Gastrocnemius medialis (tissue), 4 donors: ENCODE data around the gene NUDT14. TPM values are rescaled to one million over a fixed set of nuclear protein-coding genes. Genes with fewer than 3 reads are reported as not detected.

ENCODE experiments used
- ATAC-seq, 2 donors: fragments of 150-250 bp; one replicate each; pipeline ENCODE4 v1.9.1; 2016
- DNase-seq, 2 donors: peaks; one replicate each; pipeline ENCODE4 v3.0.0-alpha.2; 2019
- H3K27ac ChIP-seq, 4 donors: fragments of 200-600 bp; sonication (generic); 1 replicate in 1 of 4; 2 replicates in 3 of 4; pipeline ENCODE4 v1.5.1; 2016 to 2018; ENCODE audit warnings: mild to moderate bottlenecking in 2 of 4, moderate library complexity in 1 of 4
- H3K27me3 ChIP-seq, 3 donors: fragments of 200-600 bp; sonication (generic) in 2 of 3; 1 replicate in 1 of 3; 2 replicates in 2 of 3; pipeline versions ENCODE4 v1.5.1 to v1.6.0; 2016 to 2019; ENCODE audit warnings: mild to moderate bottlenecking in 1 of 3, moderate library complexity in 1 of 3
- H3K36me3 ChIP-seq, 2 donors: fragments of 200-600 bp; sonication (generic) in 1 of 2; one replicate each; pipeline ENCODE4 v1.5.1; 2017 to 2018
- H3K4me1 ChIP-seq, 2 donors: fragments of 200-600 bp; sonication (generic) in 1 of 2; one replicate each; pipeline ENCODE4 v1.5.1; 2016 to 2017; ENCODE audit warnings: mild to moderate bottlenecking in 2 of 2
- H3K4me3 ChIP-seq, 4 donors: fragments of 200-600 bp; sonication (generic) in 3 of 4; 1 replicate in 1 of 4; 2 replicates in 3 of 4; pipeline ENCODE4 v1.5.1; 2016 to 2019; ENCODE audit warnings: mild to moderate bottlenecking in 2 of 4
- H3K9me3 ChIP-seq, 3 donors: fragments of 200-600 bp; sonication (generic) in 2 of 3; 1 replicate in 1 of 3; 2 replicates in 2 of 3; pipeline ENCODE4 v1.5.1; 2016 to 2019
- POLR2A ChIP-seq, 2 donors: fragments of 450-650 bp; IDR thresholded peaks; one replicate each; pipeline ENCODE4 v1.6.1; 2017; ENCODE audit warnings: antibody characterized with exemption in 2 of 2, mild to moderate bottlenecking in 2 of 2, moderate library complexity in 2 of 2
- in situ Hi-C, 4 donors: fragments of 200-750 bp; cut with MboI; loops; one replicate each; pipeline versions ENCODE4 v1.15.0 to v1.8.0; 2017; ENCODE audit warnings: low sequenced_read_pairs in 4 of 4
- intact Hi-C: fragments of 100-400 bp; cut with DNase I; formaldehyde crosslinking; loops from one replicate; pipeline ENCODE4 v1.15.1; 2023; ENCODE audit warnings: low total_unique reads
- total RNA-seq, 4 donors: library from RNA; depleted of rRNA; stranded (reverse); fragments of >200 nt; gene quantifications; one replicate each; pipeline versions ENCODE4 v1.1.0 to v1.2.3, GENCODE V29; 2016
- TF ChIP-seq, protein P1 (sequence below), 5 experiments: fragments of 450-650 bp in 3 of 5; fragments of 200-600 bp in 2 of 5; sonication (generic) in 2 of 5; IDR thresholded peaks in 4 of 5; conservative IDR thresholded peaks in 1 of 5; 1 replicate in 4 of 5; 2 replicates in 1 of 5; pipeline ENCODE4 v1.5.1; 2016 to 2019; ENCODE audit warnings: antibody characterized with exemption in 5 of 5, mild to moderate bottlenecking in 3 of 5, moderate library complexity in 3 of 5

The NUDT14 gene
- total RNA-seq, 4 donors from 2014 or later = 11.0 to 25.5 (median 16.4) TPM

DNA sequence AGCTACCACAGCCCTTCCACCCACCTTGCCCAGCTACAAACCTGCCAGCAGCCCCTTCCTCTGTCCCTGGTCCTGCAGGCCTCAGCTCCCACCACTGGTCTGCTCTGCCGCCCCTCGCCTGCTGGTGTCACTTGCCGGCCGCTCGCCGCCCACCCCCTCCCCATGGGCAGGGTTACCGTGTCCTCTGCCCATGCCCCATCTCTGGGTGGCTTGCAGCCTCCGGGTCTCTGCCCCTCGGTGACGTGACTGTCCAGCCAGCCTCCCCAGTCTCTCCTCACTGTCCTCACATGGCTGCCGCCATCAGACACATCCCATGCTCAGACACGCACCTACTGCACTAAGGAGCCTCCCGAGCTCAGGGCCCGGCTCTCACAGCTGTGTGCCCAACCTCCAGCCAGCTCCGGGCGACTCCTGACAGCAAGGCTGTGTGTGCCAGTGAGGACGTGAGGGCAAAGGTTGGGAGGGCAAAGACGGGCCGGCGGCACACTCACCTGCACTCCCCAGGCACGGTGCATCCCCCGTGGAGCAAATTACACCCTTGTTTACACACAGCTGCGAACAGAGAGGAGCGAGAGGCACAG, 26.0 kb downstream of the NUDT14 start:
- no peaks in the 10 kb centered on the region for H3K9me3 ChIP-seq

DNA sequence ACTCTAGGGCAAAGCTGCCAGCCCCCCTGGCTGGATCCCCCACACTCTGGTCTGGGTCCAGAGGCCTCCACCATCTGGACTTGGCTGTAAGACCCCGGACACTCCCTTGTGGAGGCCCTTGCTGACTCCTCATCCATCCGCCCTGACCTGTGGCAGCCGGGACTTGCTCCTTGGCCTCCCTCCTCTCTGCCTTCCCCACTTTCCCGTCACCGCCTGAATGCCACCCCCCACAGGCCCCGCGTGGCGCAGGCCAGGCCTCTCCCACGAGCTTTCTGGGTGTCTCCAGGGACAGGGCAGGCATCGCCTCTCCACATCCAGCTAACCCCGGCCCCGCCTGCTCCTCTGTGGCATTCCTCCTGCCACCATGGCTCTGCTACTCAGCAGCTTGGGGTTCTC, 26.6 kb downstream of the NUDT14 start:
- H3K9me3 ChIP-seq = no peaks in the 10 kb centered on the region
- ATAC-seq (no peak), DNase-seq (no peak)
- intact Hi-C loops (loop anchor here (5.0 kb wide), 1 partner anchor 62 kb away; no protein-coding TSS in a partner anchor), in situ Hi-C loops (no loop called here)
- H3K27me3 ChIP-seq = no peaks in the 10 kb centered on the region
- H3K4me3 ChIP-seq = no peak overlapping the region
- peaks cover 22 to 40% of the 10 kb centered on the region in 2 donors for H3K4me1 ChIP-seq
- no peak for TF ChIP-seq POLR2A (IDR thresholded peaks at IDR 0.05)
- TF ChIP-seq, protein P1, sequence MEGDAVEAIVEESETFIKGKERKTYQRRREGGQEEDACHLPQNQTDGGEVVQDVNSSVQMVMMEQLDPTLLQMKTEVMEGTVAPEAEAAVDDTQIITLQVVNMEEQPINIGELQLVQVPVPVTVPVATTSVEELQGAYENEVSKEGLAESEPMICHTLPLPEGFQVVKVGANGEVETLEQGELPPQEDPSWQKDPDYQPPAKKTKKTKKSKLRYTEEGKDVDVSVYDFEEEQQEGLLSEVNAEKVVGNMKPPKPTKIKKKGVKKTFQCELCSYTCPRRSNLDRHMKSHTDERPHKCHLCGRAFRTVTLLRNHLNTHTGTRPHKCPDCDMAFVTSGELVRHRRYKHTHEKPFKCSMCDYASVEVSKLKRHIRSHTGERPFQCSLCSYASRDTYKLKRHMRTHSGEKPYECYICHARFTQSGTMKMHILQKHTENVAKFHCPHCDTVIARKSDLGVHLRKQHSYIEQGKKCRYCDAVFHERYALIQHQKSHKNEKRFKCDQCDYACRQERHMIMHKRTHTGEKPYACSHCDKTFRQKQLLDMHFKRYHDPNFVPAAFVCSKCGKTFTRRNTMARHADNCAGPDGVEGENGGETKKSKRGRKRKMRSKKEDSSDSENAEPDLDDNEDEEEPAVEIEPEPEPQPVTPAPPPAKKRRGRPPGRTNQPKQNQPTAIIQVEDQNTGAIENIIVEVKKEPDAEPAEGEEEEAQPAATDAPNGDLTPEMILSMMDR (IDR thresholded peaks at IDR 0.05 in 4 of 5, conservative IDR thresholded peaks at IDR 0.05 in 1 of 5) = no peak
- peak overlapping the region; percentile 91 to 98 (median 94) for H3K27ac ChIP-seq
- H3K36me3 ChIP-seq = peaks cover 0 to 5% of the 10 kb centered on the region in 2 donors

More for the DNA sequence above, 26.0 kb downstream of the NUDT14 start:
- in situ Hi-C loops (no loop called here), intact Hi-C loops (no loop called here)
- DNase-seq = no peak
- Histone ChIP-seq H3K4me1 (peaks cover 22 to 40% of the 10 kb centered on the region in 2 donors), H3K4me3 (no peak overlapping the region), H3K36me3 (peaks cover 0 to 5% of the 10 kb centered on the region in 2 donors), H3K27me3 (no peaks in the 10 kb centered on the region), H3K27ac (peak overlapping the region in 3 of 4 donors; percentile 11 to 94 (median 93))
- no peak for ATAC-seq
- TF ChIP-seq, protein P1 (IDR thresholded peaks at IDR 0.05 in 4 of 5, conservative IDR thresholded peaks at IDR 0.05 in 1 of 5) = no peak
- no peak for TF ChIP-seq POLR2A (IDR thresholded peaks at IDR 0.05)

DNA sequence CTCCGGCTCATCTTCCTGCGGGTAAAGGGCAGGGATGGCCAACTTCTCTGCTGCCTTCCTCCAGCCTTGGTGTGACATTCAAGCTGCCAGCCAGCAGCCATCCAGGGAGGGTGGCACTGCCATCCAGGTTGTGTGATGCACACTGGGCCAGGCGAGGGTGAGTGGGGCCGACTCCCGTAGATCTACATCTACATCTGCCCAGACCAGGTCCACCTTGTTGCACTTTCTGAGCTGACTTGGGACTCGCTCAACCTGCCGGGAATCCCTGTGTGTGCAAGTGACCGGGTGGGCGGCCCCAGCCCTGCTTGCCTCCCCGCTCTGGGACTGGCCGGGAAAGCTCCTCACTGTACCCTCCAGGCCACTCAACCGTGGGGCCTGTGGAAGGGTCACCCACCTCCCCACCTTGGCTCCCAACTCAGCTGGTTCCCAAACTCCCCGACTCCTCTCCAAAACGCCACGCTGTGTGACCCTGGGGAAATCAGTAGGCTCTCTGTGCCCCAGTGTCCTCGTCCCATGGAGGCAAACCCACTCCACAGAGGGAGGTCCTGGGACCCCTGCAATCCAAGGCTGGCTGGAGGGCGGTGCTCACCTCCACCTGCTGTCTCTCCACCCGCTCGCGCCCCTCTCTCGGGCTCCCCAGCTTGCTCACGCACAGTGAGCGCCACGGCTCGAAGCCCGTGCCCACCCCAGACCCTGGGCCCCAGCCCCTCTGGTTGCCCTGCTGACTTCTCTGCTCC, 27.2 kb downstream of the NUDT14 start:
- in situ Hi-C loops = no loop called here
- no peak for DNase-seq
- intact Hi-C loops = loop anchor here (2.0 to 5.0 kb wide), 2 partner anchors 13 to 62 kb away; no protein-coding TSS in a partner anchor
- peak overlapping the region; percentile 91 to 98 (median 94) for H3K27ac ChIP-seq
- H3K4me3 ChIP-seq = no peak overlapping the region
- H3K4me1 ChIP-seq = peaks cover 22 to 36% of the 10 kb centered on the region in 2 donors
- no peak for TF ChIP-seq POLR2A (IDR thresholded peaks at IDR 0.05)
- TF ChIP-seq, protein P1 (IDR thresholded peaks at IDR 0.05 in 4 of 5, conservative IDR thresholded peaks at IDR 0.05 in 1 of 5) = no peak
- peak; percentile 3 to 9 for ATAC-seq
- no peaks in the 10 kb centered on the region for H3K9me3 ChIP-seq
- peaks cover 0 to 6% of the 10 kb centered on the region in 2 donors for H3K36me3 ChIP-seq
- H3K27me3 ChIP-seq = no peaks in the 10 kb centered on the region

DNA sequence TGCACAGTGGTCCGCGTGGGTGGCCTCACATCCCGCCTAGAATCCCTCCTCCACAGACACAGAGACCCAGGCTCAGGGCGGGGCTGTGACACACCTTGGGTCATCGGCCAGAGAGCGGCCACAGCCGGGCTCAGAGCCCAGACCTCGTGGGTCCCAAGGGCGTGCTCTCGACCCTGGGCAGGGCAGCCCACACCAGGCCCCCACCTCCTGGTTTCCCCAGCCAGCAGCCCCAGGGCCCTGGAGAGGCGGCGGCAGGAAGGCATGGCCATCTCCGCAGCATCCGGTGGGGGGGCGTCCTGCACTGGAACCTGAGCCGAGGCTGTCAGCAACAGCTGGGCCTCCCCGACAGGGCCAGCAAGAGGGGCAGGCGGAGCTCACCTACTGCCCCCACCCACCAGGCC, 27.8 kb downstream of the NUDT14 start:
- intact Hi-C loops = loop anchor here (2.0 to 5.0 kb wide), 2 partner anchors 13 to 61 kb away; no protein-coding TSS in a partner anchor
- DNase-seq (peak in 1 of 2 donors; percentile 66), ATAC-seq (peak; percentile 40 to 43)
- Histone ChIP-seq H3K27me3 (no peaks in the 10 kb centered on the region), H3K36me3 (peaks cover 0 to 12% of the 10 kb centered on the region in 2 donors), H3K4me3 (no peak overlapping the region), H3K9me3 (no peaks in the 10 kb centered on the region), H3K4me1 (peaks cover 22 to 33% of the 10 kb centered on the region in 2 donors), H3K27ac (peak overlapping the region; percentile 91 to 98 (median 94))
- in situ Hi-C loops = no loop called here
- TF ChIP-seq, protein P1 (IDR thresholded peaks at IDR 0.05 in 4 of 5, conservative IDR thresholded peaks at IDR 0.05 in 1 of 5) = no peak
- TF ChIP-seq POLR2A (IDR thresholded peaks at IDR 0.05) = no peak
